Mammary epithelial cell (primary cell): Measurements from ENCODE around the gene RASGRP4.

ENCODE experiments used
- EZH2 ChIP-seq: IDR thresholded peaks from 2 replicates; pipeline ENCODE4 v1.6.1; 2012; ENCODE audit warnings: low read length, inconsistent platforms, borderline replicate concordance
- TF ChIP-seq, protein P1 (sequence below), 2 donors: IDR thresholded peaks in 1 of 2; conservative IDR thresholded peaks in 1 of 2; 2 replicates each; pipeline ENCODE4 v1.5.1; 2011 to 2012; ENCODE audit warnings: inconsistent platforms in 2 of 2, low read length in 2 of 2, mild to moderate bottlenecking in 2 of 2, control low read depth in 1 of 2, low read depth in 1 of 2; ENCODE audit not compliant: insufficient read depth in 1 of 2; ENCODE audit errors: extremely low read depth in 1 of 2

DNA sequence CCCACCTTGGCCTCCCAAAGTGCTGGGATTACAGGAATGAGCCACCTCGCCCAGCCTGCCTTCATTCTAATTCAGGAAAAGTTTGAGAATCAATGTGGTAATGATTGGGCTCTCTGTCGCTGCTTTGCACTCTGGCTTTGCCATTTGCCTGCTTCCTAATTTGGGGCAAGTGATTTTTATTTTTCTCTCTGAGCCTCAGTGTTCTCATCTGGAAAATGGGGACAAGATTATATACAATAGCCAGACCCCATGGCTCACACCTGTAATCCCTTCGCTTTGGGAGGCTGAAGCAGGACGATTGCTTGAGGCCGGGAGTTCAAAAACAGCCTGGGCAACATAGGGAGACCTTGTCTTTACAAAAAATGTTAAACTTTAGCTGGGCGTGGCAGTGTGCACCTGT, 11.3 kb upstream of the RASGRP4 start:
- TF ChIP-seq, protein P1, sequence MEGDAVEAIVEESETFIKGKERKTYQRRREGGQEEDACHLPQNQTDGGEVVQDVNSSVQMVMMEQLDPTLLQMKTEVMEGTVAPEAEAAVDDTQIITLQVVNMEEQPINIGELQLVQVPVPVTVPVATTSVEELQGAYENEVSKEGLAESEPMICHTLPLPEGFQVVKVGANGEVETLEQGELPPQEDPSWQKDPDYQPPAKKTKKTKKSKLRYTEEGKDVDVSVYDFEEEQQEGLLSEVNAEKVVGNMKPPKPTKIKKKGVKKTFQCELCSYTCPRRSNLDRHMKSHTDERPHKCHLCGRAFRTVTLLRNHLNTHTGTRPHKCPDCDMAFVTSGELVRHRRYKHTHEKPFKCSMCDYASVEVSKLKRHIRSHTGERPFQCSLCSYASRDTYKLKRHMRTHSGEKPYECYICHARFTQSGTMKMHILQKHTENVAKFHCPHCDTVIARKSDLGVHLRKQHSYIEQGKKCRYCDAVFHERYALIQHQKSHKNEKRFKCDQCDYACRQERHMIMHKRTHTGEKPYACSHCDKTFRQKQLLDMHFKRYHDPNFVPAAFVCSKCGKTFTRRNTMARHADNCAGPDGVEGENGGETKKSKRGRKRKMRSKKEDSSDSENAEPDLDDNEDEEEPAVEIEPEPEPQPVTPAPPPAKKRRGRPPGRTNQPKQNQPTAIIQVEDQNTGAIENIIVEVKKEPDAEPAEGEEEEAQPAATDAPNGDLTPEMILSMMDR (conservative IDR thresholded peaks at IDR 0.05 in 1 of 2, IDR thresholded peaks at IDR 0.05 in 1 of 2; ENCODE audit: extremely low read depth in 1 of 2, insufficient read depth in 1 of 2, low read depth in 1 of 2, low read length in 2 of 2): no peak
- no peak for TF ChIP-seq EZH2
